Mucosa of rectum (tissue), 2 donors: ENCODE results near the gene RBL2.
"Not testable (repeated sequence)": the region's sequence is repeated elsewhere in the genome, so short reads cannot be mapped to it uniquely, and the experiment has no call there.

ENCODE experiments used
- H3K27ac ChIP-seq, 2 donors: one replicate each; pipeline ENCODE4 v1.7.0; 2013; ENCODE audit warnings: inconsistent platforms in 2 of 2, low read depth in 2 of 2, low read length in 2 of 2
- H3K27me3 ChIP-seq, 2 donors: one replicate each; pipeline ENCODE4 v1.7.0; 2013; ENCODE audit warnings: low read length in 2 of 2; ENCODE audit not compliant: control insufficient read depth in 2 of 2, insufficient read depth in 2 of 2
- H3K36me3 ChIP-seq, 2 donors: one replicate each; pipeline ENCODE4 v1.7.0; 2013; ENCODE audit warnings: low read length in 2 of 2; ENCODE audit not compliant: control insufficient read depth in 2 of 2, insufficient read depth in 2 of 2
- H3K4me1 ChIP-seq, 2 donors: one replicate each; pipeline ENCODE4 v1.7.0; 2013; ENCODE audit warnings: low read length in 2 of 2, mild to moderate bottlenecking in 1 of 2; ENCODE audit not compliant: control insufficient read depth in 2 of 2, insufficient read depth in 2 of 2
- H3K4me3 ChIP-seq, 2 donors: one replicate each; pipeline ENCODE4 v1.7.0; 2013; ENCODE audit warnings: low read length in 2 of 2
- H3K9ac ChIP-seq, 2 donors: one replicate each; pipeline ENCODE4 v1.7.0; 2013; ENCODE audit warnings: low read length in 2 of 2, low read depth in 1 of 2, mild to moderate bottlenecking in 1 of 2
- H3K9me3 ChIP-seq, 2 donors: one replicate each; pipeline ENCODE4 v1.7.0; 2013; ENCODE audit warnings: low read length in 2 of 2; ENCODE audit not compliant: control insufficient read depth in 2 of 2
- donor health status: healthy.
- donor health status: Normal muscosa, but diverticular disease.

The RBL2 gene

GRCh38 chr16:53434377-53435065 lies at the start of gene RBL2:
Gene RBL2, plus strand, starts transcription at chr16:53434471. Its CDS starts 86 bp downstream, at chr16:53434557.
- Histone ChIP-seq H3K36me3 (no peaks in the 10 kb centered on the region), H3K27ac (peak within 1 kb of the TSS; percentile 94 to 97), H3K4me1 (peaks cover 0 to 12% of the 10 kb centered on the region in 2 donors), H3K4me3 (peak within 1 kb of the TSS; percentile 94 to 99), H3K9me3 (no peaks in the 10 kb centered on the region), H3K9ac (peak within 1 kb of the TSS; percentile 97), H3K27me3 (no peaks in the 10 kb centered on the region)

GRCh38 chr16:53384610-53385009 lies 49.7 kb upstream of the RBL2 start:
- not testable (repeated sequence) for H3K27me3 ChIP-seq, H3K27ac ChIP-seq, H3K9ac ChIP-seq, H3K4me3 ChIP-seq, H3K4me1 ChIP-seq, H3K36me3 ChIP-seq, H3K9me3 ChIP-seq

GRCh38 chr16:53404959-53405358 lies 29.3 kb upstream of the RBL2 start:
- Histone ChIP-seq H3K9ac (no peak overlapping the region), H3K27ac (no peak overlapping the region), H3K27me3 (no peaks in the 10 kb centered on the region), H3K36me3 (no peaks in the 10 kb centered on the region), H3K4me3 (no peak overlapping the region), H3K4me1 (no peaks in the 10 kb centered on the region), H3K9me3 (no peaks in the 10 kb centered on the region)

- Histone ChIP-seq H3K4me1 (no peaks in the 10 kb centered on the region), H3K27ac (no peak overlapping the region), H3K9me3 (no peaks in the 10 kb centered on the region), H3K27me3 (peaks cover 0 to 3% of the 10 kb centered on the region in 2 donors), H3K36me3 (no peaks in the 10 kb centered on the region), H3K9ac (no peak overlapping the region), H3K4me3 (no peak overlapping the region)
These were observed 21.7 kb upstream of the RBL2 start for GRCh38 chr16:53412549-53412948.

GRCh38 chr16:53413864-53414263 lies 20.4 kb upstream of the RBL2 start:
- Histone ChIP-seq H3K9me3 (no peaks in the 10 kb centered on the region), H3K27ac (no peak overlapping the region), H3K27me3 (peaks cover 0 to 3% of the 10 kb centered on the region in 2 donors), H3K36me3 (no peaks in the 10 kb centered on the region), H3K4me3 (no peak overlapping the region), H3K9ac (no peak overlapping the region), H3K4me1 (no peaks in the 10 kb centered on the region)

GRCh38 chr16:53414381-53414780 lies 19.9 kb upstream of the RBL2 start:
- no peaks in the 10 kb centered on the region for H3K9me3 ChIP-seq
- no peak overlapping the region for H3K4me3 ChIP-seq
- H3K27ac ChIP-seq = no peak overlapping the region
- H3K36me3 ChIP-seq = no peaks in the 10 kb centered on the region
- H3K4me1 ChIP-seq = no peaks in the 10 kb centered on the region
- H3K27me3 ChIP-seq = peaks cover 0 to 3% of the 10 kb centered on the region in 2 donors
- H3K9ac ChIP-seq = no peak overlapping the region

- no peak overlapping the region for H3K27ac ChIP-seq
- H3K4me3 ChIP-seq = no peak overlapping the region
- H3K9ac ChIP-seq = no peak overlapping the region
- H3K36me3 ChIP-seq = no peaks in the 10 kb centered on the region
- no peaks in the 10 kb centered on the region for H3K4me1 ChIP-seq
- H3K9me3 ChIP-seq = no peaks in the 10 kb centered on the region
- H3K27me3 ChIP-seq = peaks cover 0 to 3% of the 10 kb centered on the region in 2 donors
These were observed 18.8 kb upstream of the RBL2 start for GRCh38 chr16:53415504-53415903.

GRCh38 chr16:53417011-53417410 lies 17.3 kb upstream of the RBL2 start:
- peaks cover 0 to 3% of the 10 kb centered on the region in 2 donors for H3K27me3 ChIP-seq
- H3K4me3 ChIP-seq = no peak overlapping the region
- H3K36me3 ChIP-seq = no peaks in the 10 kb centered on the region
- no peaks in the 10 kb centered on the region for H3K9me3 ChIP-seq
- H3K27ac ChIP-seq = no peak overlapping the region
- H3K9ac ChIP-seq = no peak overlapping the region
- H3K4me1 ChIP-seq = no peaks in the 10 kb centered on the region

- H3K4me1 ChIP-seq = no peaks in the 10 kb centered on the region
- H3K27me3 ChIP-seq = peaks cover 0 to 3% of the 10 kb centered on the region in 2 donors
- no peaks in the 10 kb centered on the region for H3K9me3 ChIP-seq
- H3K9ac ChIP-seq = no peak overlapping the region
- no peak overlapping the region for H3K27ac ChIP-seq
- no peaks in the 10 kb centered on the region for H3K36me3 ChIP-seq
- H3K4me3 ChIP-seq = no peak overlapping the region
These were observed 16.3 kb upstream of the RBL2 start for GRCh38 chr16:53417976-53418375.

GRCh38 chr16:53419383-53419709 lies 14.9 kb upstream of the RBL2 start:
- H3K4me1 ChIP-seq, H3K9me3 ChIP-seq, H3K36me3 ChIP-seq, H3K27ac ChIP-seq, H3K9ac ChIP-seq, H3K27me3 ChIP-seq, H3K4me3 ChIP-seq: not testable (repeated sequence)

GRCh38 chr16:53421248-53421647 lies 13.0 kb upstream of the RBL2 start:
- H3K9ac ChIP-seq = no peak overlapping the region
- no peaks in the 10 kb centered on the region for H3K36me3 ChIP-seq
- no peaks in the 10 kb centered on the region for H3K27me3 ChIP-seq
- H3K4me3 ChIP-seq = no peak overlapping the region
- no peaks in the 10 kb centered on the region for H3K4me1 ChIP-seq
- peaks cover 0 to 3% of the 10 kb centered on the region in 2 donors for H3K9me3 ChIP-seq
- H3K27ac ChIP-seq = no peak overlapping the region
